H9 (cell line): ENCODE measurements around the gene BLOC1S6. TPM values are rescaled to one million over a fixed set of nuclear protein-coding genes. Genes with fewer than 3 reads are reported as not detected.

Source experiments
- DNase-seq: peaks from one replicate; pipeline ENCODE4 v3.0.0-alpha.2; 2017
- H2AFZ ChIP-seq: one replicate; pipeline ENCODE4 v1.6.1; 2013; ENCODE audit warnings: mild to moderate bottlenecking, low read length, control low read depth, moderate library complexity
- H2AK5ac ChIP-seq: 2 replicates; pipeline ENCODE4 v1.6.1; 2013; ENCODE audit warnings: low read length, control low read depth, mixed read lengths; ENCODE audit not compliant: insufficient read length
- H2BK120ac ChIP-seq: one replicate; pipeline ENCODE4 v1.6.1; 2013; ENCODE audit warnings: low read depth, mild to moderate bottlenecking, low read length, control low read depth, inconsistent platforms; ENCODE audit not compliant: poor library complexity, severe bottlenecking
- H2BK12ac ChIP-seq: 2 replicates; pipeline ENCODE4 v1.6.1; 2013; ENCODE audit warnings: low read length, control low read depth, mixed read lengths, low read depth; ENCODE audit not compliant: insufficient read length
- H2BK15ac ChIP-seq: 2 replicates; pipeline ENCODE4 v1.6.1; 2013; ENCODE audit warnings: low read depth, low read length, control low read depth
- H2BK20ac ChIP-seq: one replicate; pipeline ENCODE4 v1.6.1; 2013; ENCODE audit warnings: low read depth, mild to moderate bottlenecking, low read length, control low read depth, inconsistent platforms; ENCODE audit not compliant: poor library complexity, severe bottlenecking
- H2BK5ac ChIP-seq: 2 replicates; pipeline ENCODE4 v1.6.1; 2013; ENCODE audit warnings: low read length, control low read depth, mixed read lengths; ENCODE audit not compliant: insufficient read length
- H3K14ac ChIP-seq: 2 replicates; pipeline ENCODE4 v1.6.1; 2013; ENCODE audit warnings: low read length, control low read depth; ENCODE audit not compliant: insufficient read depth
- H3K18ac ChIP-seq: 2 replicates; pipeline ENCODE4 v1.6.1; 2013; ENCODE audit warnings: low read depth, mild to moderate bottlenecking, mixed read lengths, low read length, control low read depth; ENCODE audit not compliant: insufficient read length
- H3K23ac ChIP-seq: 2 replicates; pipeline ENCODE4 v1.6.1; 2013; ENCODE audit warnings: low read length, control low read depth, mixed read lengths, low read depth; ENCODE audit not compliant: insufficient read length
- H3K23me2 ChIP-seq: 2 replicates; pipeline ENCODE4 v1.6.1; 2013; ENCODE audit warnings: low read depth, mild to moderate bottlenecking, mixed read lengths, low read length, control low read depth; ENCODE audit not compliant: insufficient read length, poor library complexity, severe bottlenecking
- H3K27ac ChIP-seq: 2 replicates; pipeline ENCODE4 v1.5.1; 2013; ENCODE audit warnings: low read length, control low read depth, mixed read lengths, low read depth; ENCODE audit not compliant: insufficient read length
- H3K27me3 ChIP-seq: 2 replicates; pipeline ENCODE4 v1.6.1; 2013; ENCODE audit warnings: low read length, control low read depth, inconsistent platforms; ENCODE audit not compliant: insufficient read depth
- H3K4ac ChIP-seq: 2 replicates; pipeline ENCODE4 v1.6.1; 2013; ENCODE audit warnings: low read depth, mild to moderate bottlenecking, control low read depth, inconsistent platforms, low read length, moderate library complexity
- H3K4me1 ChIP-seq: 2 replicates; pipeline ENCODE4 v1.6.1; 2013; ENCODE audit warnings: low read length, control low read depth, inconsistent platforms; ENCODE audit not compliant: insufficient read depth
- H3K4me2 ChIP-seq: 2 replicates; pipeline ENCODE4 v1.6.1; 2013; ENCODE audit warnings: low read length, control low read depth, mixed read lengths; ENCODE audit not compliant: insufficient read length, insufficient read depth
- H3K56ac ChIP-seq: 2 replicates; pipeline ENCODE4 v1.6.1; 2013; ENCODE audit warnings: low read depth, mild to moderate bottlenecking, mixed read lengths, low read length, control low read depth; ENCODE audit not compliant: insufficient read length
- H3K79me1 ChIP-seq: 2 replicates; pipeline ENCODE4 v1.6.1; 2013; ENCODE audit warnings: low read depth, mild to moderate bottlenecking, moderate library complexity, low read length, control low read depth, inconsistent platforms; ENCODE audit not compliant: insufficient read depth, poor library complexity, severe bottlenecking
- H3K79me2 ChIP-seq: 2 replicates; pipeline ENCODE4 v1.6.1; 2013; ENCODE audit warnings: low read length, control low read depth, inconsistent platforms; ENCODE audit not compliant: insufficient read depth
- H3K9ac ChIP-seq: 2 replicates; pipeline ENCODE4 v1.6.1; 2013; ENCODE audit warnings: low read length, control low read depth, mixed read lengths; ENCODE audit not compliant: insufficient read length; ENCODE audit errors: extremely low read depth
- H3K9me3 ChIP-seq: one replicate; pipeline ENCODE4 v1.6.1; 2013; ENCODE audit warnings: low read depth, low read length, inconsistent platforms; ENCODE audit not compliant: control insufficient read depth
- H3T11ph ChIP-seq: one replicate; pipeline ENCODE4 v1.6.1; 2013; ENCODE audit warnings: mild to moderate bottlenecking, low read length, control low read depth, inconsistent platforms
- H4K20me1 ChIP-seq: one replicate; pipeline ENCODE4 v1.6.1; 2013; ENCODE audit not compliant: control insufficient read depth, insufficient read length, insufficient read depth
- H4K5ac ChIP-seq: 2 replicates; pipeline ENCODE4 v1.6.1; 2013; ENCODE audit warnings: low read depth, mild to moderate bottlenecking, mixed read lengths, low read length, control low read depth; ENCODE audit not compliant: insufficient read length
- H4K8ac ChIP-seq: replicated peaks from 2 replicates; pipeline ENCODE4 v1.6.1; 2013; ENCODE audit warnings: low read length, control low read depth, mixed read lengths, low read depth; ENCODE audit not compliant: insufficient read length
- H4K91ac ChIP-seq: 2 replicates; pipeline ENCODE4 v1.6.1; 2013; ENCODE audit warnings: low read depth, mild to moderate bottlenecking, moderate library complexity, mixed read lengths, low read length, control low read depth; ENCODE audit not compliant: insufficient read length
- H3K27ac Mint-ChIP-seq, 3 experiments: 2 replicates in 2 of 3; 3 replicates in 1 of 3; pipeline ENCODE4 v1.8.0; 2020 to 2021; ENCODE audit warnings: mixed read lengths in 3 of 3, mild to moderate bottlenecking in 1 of 3, moderate library complexity in 1 of 3
- H3K27me3 Mint-ChIP-seq: 2 replicates; pipeline ENCODE4 v1.8.0; 2021; ENCODE audit warnings: low read depth, mild to moderate bottlenecking, moderate library complexity, mixed read lengths
- H3K36me3 Mint-ChIP-seq, 3 experiments: 2 replicates in 2 of 3; 3 replicates in 1 of 3; pipeline ENCODE4 v1.8.0; 2020 to 2021; ENCODE audit warnings: low read depth in 3 of 3, mixed read lengths in 3 of 3; ENCODE audit not compliant: insufficient read depth in 1 of 3
- H3K4me1 Mint-ChIP-seq, 2 experiments: 2 replicates each; pipeline ENCODE4 v1.8.0; 2020; ENCODE audit warnings: mixed read lengths in 2 of 2
- H3K4me3 Mint-ChIP-seq, 2 experiments: 2 replicates in 1 of 2; 3 replicates in 1 of 2; pipeline ENCODE4 v1.8.0; 2020 to 2021; ENCODE audit warnings: mild to moderate bottlenecking in 2 of 2, mixed read lengths in 2 of 2, moderate library complexity in 1 of 2
- H3K9me3 Mint-ChIP-seq, 2 experiments: 2 replicates in 1 of 2; 3 replicates in 1 of 2; pipeline ENCODE4 v1.8.0; 2020; ENCODE audit warnings: mild to moderate bottlenecking in 2 of 2, mixed read lengths in 2 of 2, moderate library complexity in 1 of 2
- CTCF ChIP-seq: fragments of 200-600 bp; sonication (generic); conservative IDR thresholded peaks from 3 replicates; pipeline ENCODE4 v1.8.0; 2021; ENCODE audit warnings: antibody characterized with exemption, mild to moderate bottlenecking
- WGBS: extraction: QIAGEN DNeasy Blood & Tissue Kit; methylation state at CpG from one replicate; pipeline ENCODE4 v1.1.7; 2013; ENCODE audit warnings: missing lambda C conversion rate, low lambda C conversion rate, mixed read lengths; ENCODE audit not compliant: insufficient read length; ENCODE audit errors: extremely low coverage; 5-methylcytosine and 5-hydroxymethylcytosine counted together
- total RNA-seq: library from RNA; stranded (reverse); gene quantifications from 2 replicates; pipeline ENCODE4 v1.2.1, GENCODE V29; 2021

Gene BLOC1S6
- total RNA-seq, 1 experiment from 2014 or later = 36.9 TPM

GRCh38 chr15:45616901-45617323 lies 29.7 kb downstream of the BLOC1S6 start:
- Mint-ChIP-seq H3K27ac (no peak overlapping the region), H3K4me3 (no peak overlapping the region), H3K36me3 (no peaks in the 10 kb centered on the region), H3K27me3 (peaks cover 15% of the 10 kb centered on the region), H3K9me3 (no peaks in the 10 kb centered on the region), H3K4me1 (0 out of 4 replicates have a peak, but pooled peaks cover 0 to 2% of the 10 kb centered on the region in 2 experiments)
- no peak overlapping the region for H2BK12ac ChIP-seq
- no peak overlapping the region for H3K56ac ChIP-seq
- H2BK15ac ChIP-seq = no peak overlapping the region
- no peak overlapping the region for H2BK120ac ChIP-seq
- no peak overlapping the region for H2AFZ ChIP-seq
- TF ChIP-seq CTCF = no peak
- no peaks in the 10 kb centered on the region for H3K79me2 ChIP-seq
- H4K20me1 ChIP-seq = no peaks in the 10 kb centered on the region
- H4K8ac ChIP-seq = no peak overlapping the region
- no peaks in the 10 kb centered on the region for H3K4me1 ChIP-seq
- no peak overlapping the region for H2AK5ac ChIP-seq
- no CpG with 5 or more reads among the region's 3 CpGs for WGBS
- H4K91ac ChIP-seq = no peak overlapping the region
- no peak overlapping the region for H2BK5ac ChIP-seq
- H3K79me1 ChIP-seq = no peaks in the 10 kb centered on the region
- no peak overlapping the region for H2BK20ac ChIP-seq
- H3K14ac ChIP-seq = no peak overlapping the region
- no peaks in the 10 kb centered on the region for H3K27me3 ChIP-seq
- no peak overlapping the region for H3T11ph ChIP-seq
- H3K4me2 ChIP-seq = no peak overlapping the region
- no peaks in the 10 kb centered on the region for H3K23me2 ChIP-seq
- peak; percentile 31 for DNase-seq
- H3K23ac ChIP-seq = no peak overlapping the region
- H3K9ac ChIP-seq = no peak overlapping the region
- no peaks in the 10 kb centered on the region for H3K9me3 ChIP-seq
- no peak overlapping the region for H3K18ac ChIP-seq
- no peak overlapping the region for H3K27ac ChIP-seq
- no peak overlapping the region for H4K5ac ChIP-seq
- no peak overlapping the region for H3K4ac ChIP-seq
